ENCODE results near the gene CBLN3. TPM values are rescaled to one million over a fixed set of nuclear protein-coding genes. Genes with fewer than 3 reads are reported as not detected.
A peak's percentile ranks its signal among the peaks of the same experiment; 100 is the strongest.

Gene CBLN3
- total and polyA plus RNA-seq, 4 donors = 0.59 to 2.4 (median 1.5) TPM

GRCh38 chr14:24404814-24405213 is 24.7 kb downstream of the CBLN3 start:
- Histone ChIP-seq H3K9me3 (ENCODE audit: control insufficient read depth, insufficient read depth, low read length) (no peaks in the 10 kb centered on the region), H3K4me1 (ENCODE audit: control insufficient read depth, insufficient read depth, low read length) (peaks cover 45% of the 10 kb centered on the region), H3K36me3 (ENCODE audit: control insufficient read depth, insufficient read depth, low read length) (peaks cover 36% of the 10 kb centered on the region), H3K27me3 (ENCODE audit: control insufficient read depth, insufficient read depth, low read length) (no peaks in the 10 kb centered on the region), H3K27ac (ENCODE audit: low read depth, low read length) (no peak overlapping the region), H3K4me3 (ENCODE audit: low read depth, low read length) (no peak overlapping the region)
- no peak for DNase-seq (ENCODE audit: low read depth in 4 of 6, low spot score in 6 of 6)
- WGBS (ENCODE audit: insufficient coverage) = 100% methylated on average over 1 of the region's 4 CpGs

GRCh38 chr14:24403294-24403998 is 26.0 kb downstream of the CBLN3 start:
- H3K9me3 ChIP-seq (ENCODE audit: control insufficient read depth, insufficient read depth, low read length) = no peaks in the 10 kb centered on the region
- H3K4me3 ChIP-seq (ENCODE audit: low read depth, low read length) = no peak overlapping the region
- peaks cover 39% of the 10 kb centered on the region for H3K4me1 ChIP-seq (ENCODE audit: control insufficient read depth, insufficient read depth, low read length)
- peak overlapping the region; percentile 6 for H3K27ac ChIP-seq (ENCODE audit: low read depth, low read length)
- H3K27me3 ChIP-seq (ENCODE audit: control insufficient read depth, insufficient read depth, low read length) = no peaks in the 10 kb centered on the region
- DNase-seq (ENCODE audit: low read depth in 4 of 6, low spot score in 6 of 6) = no peak
- H3K36me3 ChIP-seq (ENCODE audit: control insufficient read depth, insufficient read depth, low read length) = peaks cover 22% of the 10 kb centered on the region
- 72% methylated on average over 7 of the region's 7 CpGs for WGBS (ENCODE audit: insufficient coverage)

GRCh38 chr14:24401810-24402702 is 27.4 kb downstream of the CBLN3 start:
- DNase-seq (ENCODE audit: low read depth in 4 of 6, low spot score in 6 of 6) = no peak
- H3K36me3 ChIP-seq (ENCODE audit: control insufficient read depth, insufficient read depth, low read length) = peaks cover 8% of the 10 kb centered on the region
- no peaks in the 10 kb centered on the region for H3K9me3 ChIP-seq (ENCODE audit: control insufficient read depth, insufficient read depth, low read length)
- H3K27ac ChIP-seq (ENCODE audit: low read depth, low read length) = no peak overlapping the region
- 72% methylated on average over 6 of the region's 9 CpGs for WGBS (ENCODE audit: insufficient coverage)
- H3K27me3 ChIP-seq (ENCODE audit: control insufficient read depth, insufficient read depth, low read length) = no peaks in the 10 kb centered on the region
- H3K4me1 ChIP-seq (ENCODE audit: control insufficient read depth, insufficient read depth, low read length) = peaks cover 39% of the 10 kb centered on the region
- no peak overlapping the region for H3K4me3 ChIP-seq (ENCODE audit: low read depth, low read length)

- peak overlapping the region; percentile 60 for H3K27ac ChIP-seq (ENCODE audit: low read depth, low read length)
- no peaks in the 10 kb centered on the region for H3K36me3 ChIP-seq (ENCODE audit: control insufficient read depth, insufficient read depth, low read length)
- peaks cover 39% of the 10 kb centered on the region for H3K4me1 ChIP-seq (ENCODE audit: control insufficient read depth, insufficient read depth, low read length)
- 86% methylated on average over 3 of the region's 4 CpGs for WGBS (ENCODE audit: insufficient coverage)
- no peak for DNase-seq (ENCODE audit: low read depth in 4 of 6, low spot score in 6 of 6)
- no peaks in the 10 kb centered on the region for H3K9me3 ChIP-seq (ENCODE audit: control insufficient read depth, insufficient read depth, low read length)
- H3K4me3 ChIP-seq (ENCODE audit: low read depth, low read length) = peak overlapping the region; percentile 67
- H3K27me3 ChIP-seq (ENCODE audit: control insufficient read depth, insufficient read depth, low read length) = no peaks in the 10 kb centered on the region
These were observed 29.3 kb downstream of the CBLN3 start for GRCh38 chr14:24399999-24400718.

- DNase-seq (ENCODE audit: low read depth in 4 of 6, low spot score in 6 of 6) = peak in 2 of 6 donors; percentile 43 to 63
- peaks cover 39% of the 10 kb centered on the region for H3K4me1 ChIP-seq (ENCODE audit: control insufficient read depth, insufficient read depth, low read length)
- WGBS (ENCODE audit: insufficient coverage) = 4% methylated on average over 8 of the region's 8 CpGs
- H3K9me3 ChIP-seq (ENCODE audit: control insufficient read depth, insufficient read depth, low read length) = no peaks in the 10 kb centered on the region
- no peaks in the 10 kb centered on the region for H3K27me3 ChIP-seq (ENCODE audit: control insufficient read depth, insufficient read depth, low read length)
- peak overlapping the region; percentile 60 for H3K27ac ChIP-seq (ENCODE audit: low read depth, low read length)
- H3K4me3 ChIP-seq (ENCODE audit: low read depth, low read length) = peak overlapping the region; percentile 67
- H3K36me3 ChIP-seq (ENCODE audit: control insufficient read depth, insufficient read depth, low read length) = no peaks in the 10 kb centered on the region
These were observed 30.0 kb downstream of the CBLN3 start for GRCh38 chr14:24399447-24399822.

GRCh38 chr14:24398653-24399446 is 30.6 kb downstream of the CBLN3 start, which contains the start of gene NYNRIN:
NYNRIN (plus strand) TSS chr14:24399003; CDS start chr14:24399247, 244 bp downstream.
- peaks cover 39% of the 10 kb centered on the region for H3K4me1 ChIP-seq (ENCODE audit: control insufficient read depth, insufficient read depth, low read length)
- peak within 1 kb of the TSS; percentile 60 for H3K27ac ChIP-seq (ENCODE audit: low read depth, low read length)
- H3K9me3 ChIP-seq (ENCODE audit: control insufficient read depth, insufficient read depth, low read length) = no peaks in the 10 kb centered on the region
- no peaks in the 10 kb centered on the region for H3K27me3 ChIP-seq (ENCODE audit: control insufficient read depth, insufficient read depth, low read length)
- H3K4me3 ChIP-seq (ENCODE audit: low read depth, low read length) = peak within 1 kb of the TSS; percentile 67
- WGBS (ENCODE audit: insufficient coverage) = under 1% methylated on average over 38 of the region's 57 CpGs
- no peaks in the 10 kb centered on the region for H3K36me3 ChIP-seq (ENCODE audit: control insufficient read depth, insufficient read depth, low read length)
- peak in 4 of 6 donors; percentile 37 to 87 (median 58) for DNase-seq (ENCODE audit: low read depth in 4 of 6, low spot score in 6 of 6)

GRCh38 chr14:24398293-24398652 is 31.2 kb downstream of the CBLN3 start:
- H3K9me3 ChIP-seq (ENCODE audit: control insufficient read depth, insufficient read depth, low read length) = no peaks in the 10 kb centered on the region
- no peaks in the 10 kb centered on the region for H3K27me3 ChIP-seq (ENCODE audit: control insufficient read depth, insufficient read depth, low read length)
- H3K4me1 ChIP-seq (ENCODE audit: control insufficient read depth, insufficient read depth, low read length) = peaks cover 39% of the 10 kb centered on the region
- H3K36me3 ChIP-seq (ENCODE audit: control insufficient read depth, insufficient read depth, low read length) = no peaks in the 10 kb centered on the region
- H3K4me3 ChIP-seq (ENCODE audit: low read depth, low read length) = peak overlapping the region; percentile 67
- peak in 4 of 6 donors; percentile 43 to 93 (median 69) for DNase-seq (ENCODE audit: low read depth in 4 of 6, low spot score in 6 of 6)
- peak overlapping the region; percentile 60 for H3K27ac ChIP-seq (ENCODE audit: low read depth, low read length)
- WGBS (ENCODE audit: insufficient coverage) = no CpG with 5 or more reads among the region's 7 CpGs

- 31% methylated on average over 5 of the region's 6 CpGs for WGBS (ENCODE audit: insufficient coverage)
- peaks cover 39% of the 10 kb centered on the region for H3K4me1 ChIP-seq (ENCODE audit: control insufficient read depth, insufficient read depth, low read length)
- no peaks in the 10 kb centered on the region for H3K9me3 ChIP-seq (ENCODE audit: control insufficient read depth, insufficient read depth, low read length)
- H3K36me3 ChIP-seq (ENCODE audit: control insufficient read depth, insufficient read depth, low read length) = no peaks in the 10 kb centered on the region
- peak overlapping the region; percentile 60 for H3K27ac ChIP-seq (ENCODE audit: low read depth, low read length)
- no peak for DNase-seq (ENCODE audit: low read depth in 4 of 6, low spot score in 6 of 6)
- H3K4me3 ChIP-seq (ENCODE audit: low read depth, low read length) = peak overlapping the region; percentile 67
- no peaks in the 10 kb centered on the region for H3K27me3 ChIP-seq (ENCODE audit: control insufficient read depth, insufficient read depth, low read length)
These were observed 31.7 kb downstream of the CBLN3 start for GRCh38 chr14:24397639-24398292.

All from spinal cord (tissue), 10 donors.